Upper lobe of left lung (tissue), 6 donors: Measurements from ENCODE around the gene SHQ1. TPM values are rescaled to one million over a fixed set of nuclear protein-coding genes. Genes with fewer than 3 reads are reported as not detected.

Experiments used
- ATAC-seq, 2 donors: fragments of 200-7000 bp; cut with Tn5 transposase; one replicate each; pipeline ENCODE4 v1.9.1; 2022; ENCODE audit warnings: mild to moderate bottlenecking in 2 of 2, moderate library complexity in 2 of 2; ENCODE audit not compliant: low FRiP score in 2 of 2
- DNase-seq, 2 donors: peaks; one replicate each; pipeline ENCODE4 v3.0.0-alpha.2; 2019 to 2020
- H3K27ac ChIP-seq, 4 donors: fragments of 200-600 bp; sonication (generic); one replicate each; pipeline ENCODE4 v1.5.1; 2016 to 2019
- H3K27me3 ChIP-seq, 4 donors: fragments of 200-600 bp; sonication (generic); one replicate each; pipeline ENCODE4 v1.5.1; 2017 to 2019
- H3K36me3 ChIP-seq, 4 donors: fragments of 200-600 bp; sonication (generic); one replicate each; pipeline ENCODE4 v1.5.1; 2016 to 2019
- H3K4me1 ChIP-seq, 4 donors: fragments of 200-600 bp; sonication (generic); one replicate each; pipeline ENCODE4 v1.5.1; 2018 to 2019
- H3K4me3 ChIP-seq, 4 donors: fragments of 200-600 bp; sonication (generic); one replicate each; pipeline ENCODE4 v1.5.1; 2017 to 2019; ENCODE audit warnings: mild to moderate bottlenecking in 2 of 4, moderate library complexity in 1 of 4
- H3K9me3 ChIP-seq, 4 donors: fragments of 200-600 bp; sonication (generic); one replicate each; pipeline ENCODE4 v1.5.1; 2018 to 2019
- CTCF ChIP-seq, 6 experiments: fragments of 450-650 bp in 4 of 6; fragments of 200-600 bp in 2 of 6; sonication (generic) in 2 of 6; IDR thresholded peaks; one replicate each; pipeline ENCODE4 v1.5.1; 2016 to 2019; ENCODE audit warnings: antibody characterized with exemption in 6 of 6
- EP300 ChIP-seq, 4 donors: sonication (generic); formaldehyde crosslinking; IDR thresholded peaks; one replicate each; pipeline ENCODE4 v1.5.1; 2017; ENCODE audit warnings: antibody characterized with exemption in 4 of 4, control low read depth in 2 of 4
- POLR2A ChIP-seq, 4 donors: fragments of 450-650 bp; IDR thresholded peaks; one replicate each; pipeline ENCODE4 v1.5.1; 2016 to 2017; ENCODE audit warnings: antibody characterized with exemption in 4 of 4, mild to moderate bottlenecking in 2 of 4
- POLR2AphosphoS5 ChIP-seq, 2 donors: sonication (generic); formaldehyde crosslinking; IDR thresholded peaks; one replicate each; pipeline ENCODE4 v1.5.1; 2017; ENCODE audit warnings: antibody characterized with exemption in 2 of 2
- WGBS, 2 donors: methylation state at CpG; one replicate each; pipeline ENCODE4 v1.1.5; 2017 to 2018; 5-methylcytosine and 5-hydroxymethylcytosine counted together
- total RNA-seq, 6 donors: library from RNA; depleted of rRNA in 4 of 6; stranded (reverse); fragments of >200 nt in 4 of 6; gene quantifications; one replicate each; pipeline versions ENCODE4 v1.1.0 to v1.2.1, GENCODE V29; 2016 to 2021
- donor health status: DM: no; HTN: no; CAD: no; lungs with moderate emphysema.
- donor health status: DM: no; HTN: yes; CAD: no; lungs with severe emphysema.

Gene SHQ1
- total RNA-seq, 6 donors from 2014 or later, result 12.0 to 31.4 (median 19.3) TPM

- no peak overlapping the region for H3K4me3 ChIP-seq
- TF ChIP-seq POLR2A (IDR thresholded peaks at IDR 0.05) (no peak), EP300 (IDR thresholded peaks at IDR 0.05) (no peak), CTCF (IDR thresholded peaks at IDR 0.05) (no peak), POLR2AphosphoS5 (IDR thresholded peaks at IDR 0.05) (no peak)
- DNase-seq (no peak), ATAC-seq (no peak)
- no peak overlapping the region for H3K27ac ChIP-seq
- H3K27me3 ChIP-seq, result no peaks in the 10 kb centered on the region
- no peaks in the 10 kb centered on the region for H3K9me3 ChIP-seq
- peaks cover 0 to 3% (median 0%) of the 10 kb centered on the region in 4 donors for H3K36me3 ChIP-seq
- 65% methylated on average over 5 of the region's 5 CpGs for WGBS, 2 donors
- H3K4me1 ChIP-seq, result no peaks in the 10 kb centered on the region
Observed at GRCh38 chr3:72768006-72768441, 80.2 kb downstream of the SHQ1 start.

GRCh38 chr3:72766866-72767265 is 81.4 kb downstream of the SHQ1 start:
- peaks cover 0 to 3% (median 0%) of the 10 kb centered on the region in 4 donors for H3K36me3 ChIP-seq
- TF ChIP-seq POLR2A (IDR thresholded peaks at IDR 0.05) (no peak), POLR2AphosphoS5 (IDR thresholded peaks at IDR 0.05) (no peak), EP300 (IDR thresholded peaks at IDR 0.05) (no peak)
- 93 to 96% methylated on average over 5 of the region's 5 CpGs for WGBS, 2 donors
- no peaks in the 10 kb centered on the region for H3K4me1 ChIP-seq
- H3K27ac ChIP-seq, result no peak overlapping the region
- ATAC-seq (no peak), DNase-seq (no peak)
- no peaks in the 10 kb centered on the region for H3K9me3 ChIP-seq
- H3K4me3 ChIP-seq, result no peak overlapping the region
- no peaks in the 10 kb centered on the region for H3K27me3 ChIP-seq

GRCh38 chr3:72763751-72764440 is 84.3 kb downstream of the SHQ1 start:
- peaks cover 0 to 3% (median 0%) of the 10 kb centered on the region in 4 donors for H3K36me3 ChIP-seq
- H3K27ac ChIP-seq, result no peak overlapping the region
- ATAC-seq (peak in 1 of 2 donors; percentile 28), DNase-seq (peak in 1 of 2 donors; percentile 75)
- no peaks in the 10 kb centered on the region for H3K9me3 ChIP-seq
- no peak overlapping the region for H3K4me3 ChIP-seq
- TF ChIP-seq EP300 (IDR thresholded peaks at IDR 0.05), result no peak
- TF ChIP-seq CTCF (IDR thresholded peaks at IDR 0.05), result no peak
- no peak for TF ChIP-seq POLR2A (IDR thresholded peaks at IDR 0.05)
- no peak for TF ChIP-seq POLR2AphosphoS5 (IDR thresholded peaks at IDR 0.05)
- H3K4me1 ChIP-seq, result no peaks in the 10 kb centered on the region
- WGBS, 2 donors, result 75 to 76% methylated on average over 6 to 8 of the region's 8 CpGs
- no peaks in the 10 kb centered on the region for H3K27me3 ChIP-seq

- H3K4me3 ChIP-seq, result no peak overlapping the region
- TF ChIP-seq POLR2A (IDR thresholded peaks at IDR 0.05), result no peak
- no peak for TF ChIP-seq POLR2AphosphoS5 (IDR thresholded peaks at IDR 0.05)
- TF ChIP-seq CTCF (IDR thresholded peaks at IDR 0.05), result no peak
- no peak for TF ChIP-seq EP300 (IDR thresholded peaks at IDR 0.05)
- no peaks in the 10 kb centered on the region for H3K27me3 ChIP-seq
- no peak overlapping the region for H3K27ac ChIP-seq
- WGBS, 2 donors, result 88 to 89% methylated on average over 3 of the region's 3 CpGs
- H3K36me3 ChIP-seq, result peaks cover 0 to 3% (median 0%) of the 10 kb centered on the region in 4 donors
- no peaks in the 10 kb centered on the region for H3K9me3 ChIP-seq
- ATAC-seq, result no peak
- no peak for DNase-seq
- peaks cover 0 to 5% (median 4%) of the 10 kb centered on the region in 4 donors for H3K4me1 ChIP-seq
Observed at GRCh38 chr3:72761410-72761809, 86.8 kb downstream of the SHQ1 start.

- no peak overlapping the region for H3K27ac ChIP-seq
- H3K27me3 ChIP-seq, result no peaks in the 10 kb centered on the region
- H3K4me3 ChIP-seq, result no peak overlapping the region
- no peaks in the 10 kb centered on the region for H3K9me3 ChIP-seq
- WGBS, 2 donors, result 81 to 87% methylated on average over 3 of the region's 3 CpGs
- no peaks in the 10 kb centered on the region for H3K36me3 ChIP-seq
- H3K4me1 ChIP-seq, result peaks cover 0 to 5% (median 4%) of the 10 kb centered on the region in 4 donors
- DNase-seq (no peak), ATAC-seq (no peak)
- TF ChIP-seq POLR2AphosphoS5 (IDR thresholded peaks at IDR 0.05), result no peak
Observed at GRCh38 chr3:72760225-72760624, 88.0 kb downstream of the SHQ1 start.

- Histone ChIP-seq H3K9me3 (no peaks in the 10 kb centered on the region), H3K27me3 (no peaks in the 10 kb centered on the region), H3K4me3 (no peak overlapping the region), H3K27ac (no peak overlapping the region), H3K4me1 (peaks cover 0 to 5% (median 4%) of the 10 kb centered on the region in 4 donors), H3K36me3 (no peaks in the 10 kb centered on the region)
- no peak for TF ChIP-seq EP300 (IDR thresholded peaks at IDR 0.05)
- TF ChIP-seq CTCF (IDR thresholded peaks at IDR 0.05), result no peak
- TF ChIP-seq POLR2AphosphoS5 (IDR thresholded peaks at IDR 0.05), result no peak
- TF ChIP-seq POLR2A (IDR thresholded peaks at IDR 0.05), result no peak
- DNase-seq (no peak), ATAC-seq (peak in 1 of 2 donors; percentile 75)
- WGBS, 2 donors, result 41% methylated on average over 3 of the region's 3 CpGs
Observed at GRCh38 chr3:72756900-72757299, 91.3 kb downstream of the SHQ1 start.
